ENCODE results near the gene ATP5IF1.

Gene ATP5IF1

GRCh38 chr1:28235755-28236655, at the start of gene ATP5IF1:
ATP5IF1 (plus strand) TSS chr1:28236124; CDS start chr1:28236184, 60 bp downstream.
- peak; percentile 79 to 99 (median 97) for DNase-seq

- DNase-seq = no peak
Observed at GRCh38 chr1:28190337-28190979, 45.5 kb upstream of the ATP5IF1 start.

- DNase-seq = no peak
Observed at GRCh38 chr1:28190996-28191645, 44.8 kb upstream of the ATP5IF1 start.

DNA sequence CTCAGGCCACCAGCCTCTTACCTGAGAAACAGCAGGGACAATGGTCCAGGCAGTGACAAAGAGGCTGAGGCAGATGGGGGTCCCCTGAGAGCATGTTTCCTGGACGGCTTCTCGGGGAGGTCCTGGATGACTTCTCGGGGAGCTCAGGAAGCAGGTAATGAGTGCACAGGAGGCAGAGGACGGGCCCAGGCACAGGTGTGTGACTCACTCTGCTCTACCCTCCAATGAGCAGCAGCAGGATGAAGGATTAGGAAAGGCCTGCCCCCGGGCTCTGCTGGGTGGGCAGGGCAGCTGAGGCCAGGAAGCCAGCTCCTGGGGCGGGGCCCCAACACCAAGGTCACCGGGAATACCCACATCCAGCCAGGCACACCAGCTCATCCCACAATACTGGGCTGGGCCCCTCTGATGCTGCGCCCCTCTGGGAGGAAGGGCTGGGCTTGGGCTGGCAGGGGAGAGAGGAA, 42.2 kb upstream of the ATP5IF1 start:
- no peak for DNase-seq

DNA sequence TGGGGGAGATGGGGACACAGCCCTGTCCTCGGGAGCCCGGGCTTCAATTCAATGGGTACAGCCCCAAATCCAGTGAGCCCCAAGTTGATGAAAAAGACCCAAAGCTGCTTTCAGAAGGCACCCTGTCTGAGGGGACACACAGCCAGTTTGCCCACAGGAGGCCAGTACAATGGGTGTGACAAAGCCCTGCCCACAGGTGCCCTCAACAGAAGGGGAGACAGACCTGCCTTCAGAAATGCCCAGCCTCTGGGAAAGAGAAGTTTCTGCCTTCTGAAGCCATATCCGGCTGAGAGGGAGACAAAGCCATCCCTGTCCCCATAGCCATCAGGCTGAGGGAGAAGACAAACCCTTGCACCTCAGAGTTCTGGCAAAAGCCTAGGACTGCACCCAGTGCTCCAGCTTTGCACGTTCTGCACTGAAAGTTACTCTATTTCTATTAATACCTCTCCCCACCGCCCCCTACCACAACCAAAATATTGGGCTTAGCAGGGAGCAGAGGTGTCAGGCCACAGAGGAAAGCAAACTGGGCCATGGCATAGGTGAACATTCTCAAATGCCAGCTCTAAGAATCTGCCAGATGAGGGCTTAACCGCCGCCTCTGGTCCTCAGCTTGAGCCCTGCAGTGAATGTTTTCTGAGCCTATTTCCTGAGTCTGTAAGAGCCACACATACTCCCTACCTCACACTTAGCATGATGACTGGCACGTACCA, 41.4 kb upstream of the ATP5IF1 start:
- no peak for DNase-seq

DNA sequence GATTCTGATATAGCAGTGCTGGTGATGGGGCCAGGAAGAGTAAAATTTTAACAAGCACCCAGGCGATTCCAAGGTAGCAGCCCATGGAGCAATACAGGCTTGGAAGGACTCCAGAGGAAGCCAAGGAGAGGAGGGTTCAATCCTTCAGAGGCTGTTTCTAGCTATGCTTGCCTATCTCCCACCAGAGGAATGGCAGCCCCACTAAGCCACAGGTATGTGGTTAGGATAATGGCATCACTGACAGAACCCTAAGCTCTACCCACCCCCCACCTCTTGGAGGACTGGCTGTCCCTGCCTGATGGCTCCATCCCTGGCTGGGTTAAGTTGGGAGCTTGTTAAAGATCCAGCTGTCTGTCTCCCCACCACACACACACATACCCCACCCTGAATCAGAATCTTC, 40.1 kb upstream of the ATP5IF1 start:
- no peak for DNase-seq

GRCh38 chr1:28196330-28196729, 39.6 kb upstream of the ATP5IF1 start:
- DNase-seq = no peak

- DNase-seq = no peak
Observed at GRCh38 chr1:28197682-28198415, 38.1 kb upstream of the ATP5IF1 start.

- no peak for DNase-seq
Observed at GRCh38 chr1:28199328-28200233, 36.3 kb upstream of the ATP5IF1 start.

DNA sequence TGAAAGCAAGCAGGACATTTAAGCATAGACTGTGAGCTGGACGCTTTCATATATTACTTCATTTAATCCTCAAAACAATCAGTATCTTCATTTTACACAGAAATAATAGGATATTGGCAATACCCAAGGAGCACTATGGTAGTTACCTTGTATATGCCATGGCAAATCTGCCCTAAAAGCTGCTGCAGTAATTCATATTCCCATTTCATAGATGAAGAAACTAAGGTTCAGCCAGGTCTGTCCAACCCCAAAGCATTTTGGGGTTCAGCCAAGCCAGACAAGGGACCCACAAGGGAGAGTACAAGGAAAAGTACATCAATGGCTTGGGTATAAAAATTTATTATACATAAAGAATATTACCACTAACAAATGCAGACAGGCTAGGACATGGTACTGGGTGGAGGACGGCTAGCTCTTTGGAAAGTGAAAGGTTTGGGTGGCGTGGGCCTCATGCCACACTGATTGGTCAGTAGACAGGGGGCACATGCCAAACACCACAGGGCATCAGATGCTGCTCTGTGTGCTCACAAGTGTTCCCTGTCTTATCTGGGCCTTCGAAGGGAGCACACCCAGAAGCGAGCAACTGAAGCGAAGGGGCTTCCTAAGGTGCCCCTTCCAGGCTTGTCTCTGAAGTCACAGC, 35.6 kb upstream of the ATP5IF1 start:
- no peak for DNase-seq

GRCh38 chr1:28205243-28205642, 30.7 kb upstream of the ATP5IF1 start:
- DNase-seq = no peak

- peak in 50 of 58 donors; percentile 1 to 70 (median 26) for DNase-seq
Observed at GRCh38 chr1:28208818-28209441, 27.0 kb upstream of the ATP5IF1 start.

- DNase-seq = no peak
Observed at GRCh38 chr1:28209700-28210099, 26.2 kb upstream of the ATP5IF1 start.

DNA sequence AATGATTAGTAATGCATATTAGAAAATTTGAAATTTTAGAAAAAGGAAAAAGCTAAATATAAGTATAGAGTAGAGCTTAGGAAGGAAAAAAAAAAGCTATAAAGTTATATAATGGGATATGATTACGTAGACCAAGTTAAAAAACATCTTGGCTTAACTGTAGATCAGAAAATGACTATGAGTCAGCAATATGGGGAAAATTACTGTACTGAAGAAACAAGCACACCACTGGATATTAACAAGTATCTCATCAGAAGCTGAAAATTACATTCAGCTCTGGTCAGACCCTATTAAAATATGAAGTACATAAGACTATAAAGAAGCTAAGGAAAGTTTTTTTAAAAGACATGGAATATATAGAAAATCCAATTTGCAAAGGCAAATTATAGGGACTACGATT, 22.6 kb upstream of the ATP5IF1 start:
- DNase-seq = no peak

DNA sequence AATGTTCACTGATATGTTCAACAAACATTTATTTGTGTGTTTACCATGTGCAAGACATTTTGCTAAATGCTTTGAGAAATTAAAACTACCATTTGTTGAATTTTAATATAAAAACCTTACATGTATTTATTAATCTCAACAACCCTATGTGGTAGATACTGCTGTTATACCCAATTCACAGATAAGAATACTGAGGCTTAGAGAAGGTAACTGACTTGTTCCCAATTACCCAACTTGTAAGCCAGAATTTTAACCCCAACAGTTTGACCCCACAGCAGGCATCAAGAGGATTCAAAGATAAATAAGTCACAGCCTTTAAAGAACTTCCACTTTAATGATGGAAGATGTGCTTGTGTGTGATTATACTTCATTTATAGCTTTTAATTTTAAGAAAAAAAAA, 6.8 kb upstream of the ATP5IF1 start:
- no peak for DNase-seq

- no peak for DNase-seq
Observed at GRCh38 chr1:28229996-28230395, 5.9 kb upstream of the ATP5IF1 start.

- DNase-seq = peak; percentile 52 to 99 (median 89)
Observed at GRCh38 chr1:28232558-28233263, 3.2 kb upstream of the ATP5IF1 start, which contains the start of gene DNAJC8. DNAJC8 (minus strand) TSS chr1:28233029; CDS start chr1:28232998, 31 bp downstream.

DNA sequence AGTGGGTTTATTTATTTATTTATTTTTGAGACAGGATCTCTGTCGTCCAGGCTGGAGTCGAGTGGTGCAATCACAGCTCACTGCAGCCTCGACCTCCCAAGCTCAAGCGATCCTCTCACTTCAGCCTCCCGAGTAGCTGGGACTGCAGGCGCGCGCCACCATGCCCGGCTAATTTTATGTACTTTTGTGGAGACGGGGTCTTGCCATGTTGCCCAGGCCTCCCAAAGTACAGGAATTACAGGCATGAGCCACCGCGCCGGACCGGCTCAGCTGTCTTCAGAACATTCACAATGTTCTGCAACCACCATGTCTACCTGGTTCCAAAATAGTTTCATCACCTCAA, 2.7 kb upstream of the ATP5IF1 start:
- DNase-seq = peak in 5 of 58 donors; percentile 18 to 30 (median 23)

All from anterior cingulate cortex (tissue), 58 donors.